ENCODE data around the gene PADI2. TPM values are rescaled to one million over a fixed set of nuclear protein-coding genes. Genes with fewer than 3 reads are reported as not detected.

The PADI2 gene
- total RNA-seq, 6 donors from 2014 or later = 1.9 to 25.2 (median 4.9) TPM

GRCh38 chr1:17059391-17060305, 59.6 kb downstream of the PADI2 start:
- TF ChIP-seq EP300 (IDR thresholded peaks at IDR 0.05) (no peak), POLR2AphosphoS5 (IDR thresholded peaks at IDR 0.05) (no peak), POLR2A (IDR thresholded peaks at IDR 0.05) (no peak)
- TF ChIP-seq, protein P1, sequence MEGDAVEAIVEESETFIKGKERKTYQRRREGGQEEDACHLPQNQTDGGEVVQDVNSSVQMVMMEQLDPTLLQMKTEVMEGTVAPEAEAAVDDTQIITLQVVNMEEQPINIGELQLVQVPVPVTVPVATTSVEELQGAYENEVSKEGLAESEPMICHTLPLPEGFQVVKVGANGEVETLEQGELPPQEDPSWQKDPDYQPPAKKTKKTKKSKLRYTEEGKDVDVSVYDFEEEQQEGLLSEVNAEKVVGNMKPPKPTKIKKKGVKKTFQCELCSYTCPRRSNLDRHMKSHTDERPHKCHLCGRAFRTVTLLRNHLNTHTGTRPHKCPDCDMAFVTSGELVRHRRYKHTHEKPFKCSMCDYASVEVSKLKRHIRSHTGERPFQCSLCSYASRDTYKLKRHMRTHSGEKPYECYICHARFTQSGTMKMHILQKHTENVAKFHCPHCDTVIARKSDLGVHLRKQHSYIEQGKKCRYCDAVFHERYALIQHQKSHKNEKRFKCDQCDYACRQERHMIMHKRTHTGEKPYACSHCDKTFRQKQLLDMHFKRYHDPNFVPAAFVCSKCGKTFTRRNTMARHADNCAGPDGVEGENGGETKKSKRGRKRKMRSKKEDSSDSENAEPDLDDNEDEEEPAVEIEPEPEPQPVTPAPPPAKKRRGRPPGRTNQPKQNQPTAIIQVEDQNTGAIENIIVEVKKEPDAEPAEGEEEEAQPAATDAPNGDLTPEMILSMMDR (IDR thresholded peaks at IDR 0.05) = peak in 5 of 6 experiments; percentile 48 to 74 (median 59)
- no peaks in the 10 kb centered on the region for H3K27me3 ChIP-seq
- H3K9me3 ChIP-seq = no peaks in the 10 kb centered on the region
- H3K4me3 ChIP-seq = no peak overlapping the region
- no peaks in the 10 kb centered on the region for H3K36me3 ChIP-seq
- peak; percentile 81 to 93 for ATAC-seq (ENCODE audit: low FRiP score in 2 of 2)
- DNase-seq = peak; percentile 37 to 85
- WGBS, 2 donors = 34 to 69% methylated on average over 7 to 12 of the region's 12 CpGs
- peak overlapping the region in 2 of 4 donors; percentile 54 to 70 for H3K27ac ChIP-seq
- peaks cover 0 to 6% (median 4%) of the 10 kb centered on the region in 4 donors for H3K4me1 ChIP-seq

DNA sequence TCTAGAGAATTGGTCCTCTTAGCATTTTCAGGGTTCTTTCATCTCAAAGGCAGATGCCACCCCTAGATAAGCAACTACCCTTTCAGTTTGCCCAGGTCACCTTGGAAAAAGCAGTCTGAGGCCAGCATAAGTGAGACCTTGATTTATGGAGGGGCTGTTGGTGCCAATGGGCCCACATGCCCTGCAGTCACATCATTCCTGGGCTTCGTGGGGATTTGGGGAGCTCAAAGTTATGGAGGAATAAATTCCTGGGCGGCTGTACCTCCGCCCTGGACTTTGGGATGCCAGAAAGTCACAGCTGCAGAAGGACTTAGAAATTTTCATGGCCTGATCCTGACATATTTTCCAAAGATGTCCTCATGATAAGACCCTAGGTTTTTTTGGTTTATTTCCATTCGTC, 62.7 kb downstream of the PADI2 start:
- ATAC-seq (ENCODE audit: low FRiP score in 2 of 2) = no peak
- Histone ChIP-seq H3K27ac (no peak overlapping the region), H3K4me3 (no peak overlapping the region), H3K36me3 (no peaks in the 10 kb centered on the region), H3K27me3 (no peaks in the 10 kb centered on the region), H3K9me3 (no peaks in the 10 kb centered on the region), H3K4me1 (peaks cover 14 to 24% (median 20%) of the 10 kb centered on the region in 4 donors)
- DNase-seq = no peak
- 75 to 81% methylated on average over 4 of the region's 4 CpGs for WGBS, 2 donors
- no peak for TF ChIP-seq POLR2A (IDR thresholded peaks at IDR 0.05)
- TF ChIP-seq, protein P1 (IDR thresholded peaks at IDR 0.05) = no peak
- no peak for TF ChIP-seq EP300 (IDR thresholded peaks at IDR 0.05)
- no peak for TF ChIP-seq POLR2AphosphoS5 (IDR thresholded peaks at IDR 0.05)

DNA sequence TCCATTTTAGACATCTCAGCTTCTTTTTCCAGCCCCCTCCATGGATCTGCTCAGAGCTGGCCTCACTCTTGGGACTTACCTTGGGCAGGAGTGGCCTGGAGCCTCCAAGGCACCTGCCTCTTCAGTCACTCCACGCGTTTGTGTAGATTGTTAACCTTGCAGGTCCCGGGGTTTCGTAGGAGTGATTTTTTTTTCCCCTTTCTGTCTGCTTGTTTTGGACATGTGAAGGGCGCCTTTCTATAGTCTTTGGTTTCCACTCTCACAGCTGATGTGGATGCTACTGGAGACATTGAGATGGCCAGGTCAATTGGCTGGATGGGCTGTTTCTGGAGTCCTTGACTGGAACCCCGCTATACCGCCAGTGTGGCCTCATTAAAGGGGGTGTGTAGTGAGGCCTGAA, 63.5 kb downstream of the PADI2 start:
- WGBS, 2 donors = 88 to 90% methylated on average over 7 of the region's 7 CpGs
- no peaks in the 10 kb centered on the region for H3K27me3 ChIP-seq
- H3K4me3 ChIP-seq = no peak overlapping the region
- no peak overlapping the region for H3K27ac ChIP-seq
- DNase-seq (no peak), ATAC-seq (ENCODE audit: low FRiP score in 2 of 2) (no peak)
- H3K9me3 ChIP-seq = no peaks in the 10 kb centered on the region
- peaks cover 14 to 26% (median 22%) of the 10 kb centered on the region in 4 donors for H3K4me1 ChIP-seq
- TF ChIP-seq POLR2AphosphoS5 (IDR thresholded peaks at IDR 0.05) (no peak), POLR2A (IDR thresholded peaks at IDR 0.05) (no peak), EP300 (IDR thresholded peaks at IDR 0.05) (no peak)
- TF ChIP-seq, protein P1 (IDR thresholded peaks at IDR 0.05) = no peak
- peaks cover 0 to 6% (median 0%) of the 10 kb centered on the region in 4 donors for H3K36me3 ChIP-seq

- Histone ChIP-seq H3K27ac (peak within 1 kb of the TSS; percentile 84 to 94 (median 89)), H3K4me1 (peaks cover 14 to 26% (median 18%) of the 10 kb centered on the region in 4 donors), H3K36me3 (peaks cover 6 to 22% (median 13%) of the 10 kb centered on the region in 4 donors), H3K4me3 (peak within 1 kb of the TSS; percentile 65 to 98 (median 94)), H3K27me3 (no peaks in the 10 kb centered on the region), H3K9me3 (no peaks in the 10 kb centered on the region)
- 1% methylated on average over 33 to 38 of the region's 44 CpGs for WGBS, 2 donors
- peak; percentile 99 for DNase-seq
- ATAC-seq (ENCODE audit: low FRiP score in 2 of 2) = peak; percentile 99
- TF ChIP-seq EP300 (IDR thresholded peaks at IDR 0.05) (no peak), POLR2A (IDR thresholded peaks at IDR 0.05) (peak in 3 of 4 donors; percentile 80 to 95 (median 88)), POLR2AphosphoS5 (IDR thresholded peaks at IDR 0.05) (peak; percentile 88 to 98)
- TF ChIP-seq, protein P1 (IDR thresholded peaks at IDR 0.05) = peak in 1 of 6 experiments; percentile 33
Observed at GRCh38 chr1:17053685-17054410, 65.4 kb downstream of the PADI2 start, which contains the start of gene SDHB. Gene SDHB (minus strand): TSS chr1:17054032. CDS start chr1:17054019, 13 bp downstream.

Data from upper lobe of left lung (tissue), 6 donors.